SK-N-SH (cell line): ENCODE measurements around the gene ZFYVE9.
"Not testable (repeated sequence)": the region's sequence is repeated elsewhere in the genome, so short reads cannot be mapped to it uniquely, and the experiment has no call there.

Experiments
- CTCF ChIP-seq: fragments of 200-600 bp; sonication (generic); IDR thresholded peaks from 2 replicates; pipeline ENCODE4 v1.6.1; 2017; ENCODE audit warnings: antibody characterized with exemption, mild to moderate bottlenecking, moderate library complexity
- POLR2AphosphoS5 ChIP-seq: IDR thresholded peaks from 2 replicates; pipeline ENCODE4 v1.6.1; 2012; ENCODE audit warnings: low read depth, low read length

- TF ChIP-seq POLR2AphosphoS5, CTCF: not testable (repeated sequence)
Measured at GRCh38 chr1:52150445-52150844, 8.6 kb downstream of the ZFYVE9 start.
